Neural cell (in vitro differentiated cells): ENCODE data around the gene MICAL2. TPM values are rescaled to one million over a fixed set of nuclear protein-coding genes. Genes with fewer than 3 reads are reported as not detected.

Experiments used
- H2AFZ ChIP-seq: fragments of 200-600, 300-800 bp; sonication (generic), shearing (Covaris generic); 2 replicates; pipeline ENCODE4 v1.6.0; 2014; ENCODE audit warnings: low read depth, mild to moderate bottlenecking, antibody characterized with exemption, low read length, moderate library complexity
- H3F3A ChIP-seq: fragments of 200-600 bp; shearing (Covaris generic); 2 replicates; pipeline ENCODE4 v1.6.1; 2016; ENCODE audit warnings: mild to moderate bottlenecking, moderate library complexity, mixed read lengths, antibody characterized with exemption, low read length; ENCODE audit not compliant: insufficient read depth, poor library complexity, severe bottlenecking
- H3K27ac ChIP-seq: fragments of 200-600, 300-800 bp; sonication (generic), shearing (Covaris generic); 2 replicates; pipeline ENCODE4 v1.5.1; 2014; ENCODE audit warnings: mild to moderate bottlenecking, low read length, moderate library complexity
- H3K27me3 ChIP-seq: fragments of 300-800, 200-600 bp; sonication (generic), shearing (Covaris generic); 2 replicates; pipeline ENCODE4 v1.6.0; 2014; ENCODE audit warnings: mild to moderate bottlenecking, low read depth, low read length, moderate library complexity; ENCODE audit not compliant: insufficient read depth
- H3K36me3 ChIP-seq: fragments of 300-800, 200-600 bp; sonication (generic), shearing (Covaris generic); 2 replicates; pipeline ENCODE4 v1.5.1; 2014; ENCODE audit warnings: mild to moderate bottlenecking, antibody characterized with exemption, low read length, moderate library complexity; ENCODE audit not compliant: insufficient read depth
- H3K4me2 ChIP-seq: fragments of 300-800, 200-600 bp; sonication (generic), shearing (Covaris generic); 2 replicates; pipeline ENCODE4 v1.6.0; 2014; ENCODE audit warnings: mild to moderate bottlenecking, low read length
- H3K4me3 ChIP-seq: fragments of 300-800, 200-600 bp; sonication (generic), shearing (Covaris generic); 2 replicates; pipeline ENCODE4 v1.5.1; 2014; ENCODE audit warnings: mild to moderate bottlenecking, low read length, moderate library complexity
- H3K79me2 ChIP-seq: fragments of 200-600 bp; shearing (Covaris generic); replicated peaks from 2 replicates; pipeline ENCODE4 v1.6.0; 2014; ENCODE audit warnings: mild to moderate bottlenecking, low read length, moderate library complexity; ENCODE audit not compliant: insufficient read depth
- H3K9ac ChIP-seq: fragments of 300-800, 200-600 bp; sonication (generic), shearing (Covaris generic); 2 replicates; pipeline ENCODE4 v1.6.1; 2016; ENCODE audit warnings: mild to moderate bottlenecking, low read length, mixed read lengths
- H3K9me2 ChIP-seq: fragments of 200-600 bp; shearing (Covaris generic); 2 replicates; pipeline ENCODE4 v1.6.1; 2016; ENCODE audit warnings: mild to moderate bottlenecking, low read length, mixed read lengths; ENCODE audit not compliant: insufficient read depth
- H3K9me3 ChIP-seq: fragments of 200-600, 300-800 bp; sonication (generic), shearing (Covaris generic); 2 replicates; pipeline ENCODE4 v1.6.1; 2016; ENCODE audit warnings: mild to moderate bottlenecking, mixed run types, low read length, moderate library complexity, mixed read lengths
- H4K20me1 ChIP-seq: fragments of 200-600 bp; shearing (Covaris generic); 2 replicates; pipeline ENCODE4 v1.6.1; 2016; ENCODE audit warnings: mild to moderate bottlenecking, mixed run types; ENCODE audit not compliant: insufficient read depth
- EP300 ChIP-seq: fragments of 450-650 bp; conservative IDR thresholded peaks from 2 replicates; pipeline ENCODE4 v1.6.1; 2014; ENCODE audit warnings: antibody characterized with exemption, mild to moderate bottlenecking, moderate library complexity; ENCODE audit not compliant: poor library complexity, severe bottlenecking
- EZH2 ChIP-seq: fragments of 200-600, 300-800 bp; shearing (Covaris generic), sonication (generic); IDR thresholded peaks from 2 replicates; pipeline ENCODE4 v1.6.1; 2014; ENCODE audit warnings: antibody characterized with exemption, low read length, borderline replicate concordance, mild to moderate bottlenecking; ENCODE audit not compliant: insufficient read depth, poor library complexity, severe bottlenecking
- MXI1 ChIP-seq: fragments of 450-650 bp; conservative IDR thresholded peaks from 2 replicates; pipeline ENCODE4 v1.6.1; 2014; ENCODE audit warnings: antibody characterized with exemption, mild to moderate bottlenecking; ENCODE audit not compliant: poor library complexity, severe bottlenecking
- POLR2AphosphoS5 ChIP-seq: IDR thresholded peaks from 2 replicates; pipeline ENCODE4 v1.6.1; 2012
- RAD21 ChIP-seq: fragments of 450-650 bp; conservative IDR thresholded peaks from 2 replicates; pipeline ENCODE4 v1.6.1; 2014; ENCODE audit warnings: antibody characterized with exemption, mild to moderate bottlenecking, moderate library complexity
- SMC3 ChIP-seq: fragments of 450-650 bp; conservative IDR thresholded peaks from 2 replicates; pipeline ENCODE4 v1.6.1; 2014; ENCODE audit warnings: antibody characterized with exemption, mild to moderate bottlenecking, moderate library complexity; ENCODE audit not compliant: poor library complexity
- TAF1 ChIP-seq: IDR thresholded peaks from 2 replicates; pipeline ENCODE4 v1.6.1; 2012; ENCODE audit warnings: low read depth
- polyA plus RNA-seq: library from polyadenylated mRNA; depleted of rRNA; stranded (reverse); fragments of >200 nt; gene quantifications from 2 replicates; pipeline ENCODE4 v1.2.3, GENCODE V29; 2014
- TF ChIP-seq, protein P1 (sequence below): fragments of 450-650 bp; IDR thresholded peaks from 2 replicates; pipeline ENCODE4 v1.5.1; 2014; ENCODE audit warnings: antibody characterized with exemption, mild to moderate bottlenecking, moderate library complexity; ENCODE audit not compliant: poor library complexity, severe bottlenecking
- TF ChIP-seq, protein P2 (sequence below): IDR thresholded peaks from 2 replicates; pipeline ENCODE4 v1.6.1; 2012; ENCODE audit warnings: borderline replicate concordance

The MICAL2 gene
- polyA plus RNA-seq, 1 donor from 2014 or later: 2.2 TPM

DNA sequence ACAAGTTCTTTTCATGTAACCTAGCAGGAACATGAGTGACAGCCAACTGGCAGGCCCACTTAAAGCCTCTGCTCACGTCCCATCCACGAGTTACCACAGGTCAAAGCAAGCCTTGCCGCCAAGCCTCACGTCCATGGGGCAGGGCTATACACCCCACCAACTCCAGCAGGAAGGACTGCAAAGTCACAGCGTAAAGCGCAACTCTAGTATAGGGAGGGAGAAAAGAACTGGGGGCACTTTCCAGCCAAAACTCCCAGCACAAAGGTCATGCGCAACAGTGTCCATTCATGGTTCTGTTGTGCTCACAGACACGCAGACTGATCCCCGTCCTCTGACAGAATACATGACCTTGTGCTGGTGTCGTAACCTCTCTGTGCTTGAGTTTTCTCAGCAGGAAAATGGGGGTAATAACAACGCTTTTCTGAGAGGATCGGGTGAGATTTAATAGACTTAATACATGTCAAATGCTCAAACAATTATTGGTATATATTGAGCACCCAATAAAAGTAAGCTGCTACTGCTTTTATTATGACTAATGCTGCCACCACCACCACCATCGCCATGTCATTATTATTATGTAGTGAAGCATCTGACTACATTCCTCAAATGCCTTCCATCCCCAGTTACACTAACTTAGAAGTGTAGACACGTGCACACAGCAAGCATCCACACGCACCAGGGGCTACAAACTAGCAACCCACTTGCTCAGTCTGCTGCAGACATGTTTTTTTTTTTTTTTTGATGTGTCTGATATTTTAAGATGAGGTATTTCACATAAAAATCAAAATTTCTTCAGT lies 162.6 kb downstream of the MICAL2 start:
- H2AFZ ChIP-seq: no peak overlapping the region
- no peaks in the 10 kb centered on the region for H3K79me2 ChIP-seq
- H3F3A ChIP-seq: no peaks in the 10 kb centered on the region
- no peaks in the 10 kb centered on the region for H4K20me1 ChIP-seq
- H3K27me3 ChIP-seq: no peaks in the 10 kb centered on the region
- no peak overlapping the region for H3K4me2 ChIP-seq
- no peak overlapping the region for H3K9ac ChIP-seq
- TF ChIP-seq, protein P1, sequence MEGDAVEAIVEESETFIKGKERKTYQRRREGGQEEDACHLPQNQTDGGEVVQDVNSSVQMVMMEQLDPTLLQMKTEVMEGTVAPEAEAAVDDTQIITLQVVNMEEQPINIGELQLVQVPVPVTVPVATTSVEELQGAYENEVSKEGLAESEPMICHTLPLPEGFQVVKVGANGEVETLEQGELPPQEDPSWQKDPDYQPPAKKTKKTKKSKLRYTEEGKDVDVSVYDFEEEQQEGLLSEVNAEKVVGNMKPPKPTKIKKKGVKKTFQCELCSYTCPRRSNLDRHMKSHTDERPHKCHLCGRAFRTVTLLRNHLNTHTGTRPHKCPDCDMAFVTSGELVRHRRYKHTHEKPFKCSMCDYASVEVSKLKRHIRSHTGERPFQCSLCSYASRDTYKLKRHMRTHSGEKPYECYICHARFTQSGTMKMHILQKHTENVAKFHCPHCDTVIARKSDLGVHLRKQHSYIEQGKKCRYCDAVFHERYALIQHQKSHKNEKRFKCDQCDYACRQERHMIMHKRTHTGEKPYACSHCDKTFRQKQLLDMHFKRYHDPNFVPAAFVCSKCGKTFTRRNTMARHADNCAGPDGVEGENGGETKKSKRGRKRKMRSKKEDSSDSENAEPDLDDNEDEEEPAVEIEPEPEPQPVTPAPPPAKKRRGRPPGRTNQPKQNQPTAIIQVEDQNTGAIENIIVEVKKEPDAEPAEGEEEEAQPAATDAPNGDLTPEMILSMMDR: no peak
- TF ChIP-seq, protein P2, sequence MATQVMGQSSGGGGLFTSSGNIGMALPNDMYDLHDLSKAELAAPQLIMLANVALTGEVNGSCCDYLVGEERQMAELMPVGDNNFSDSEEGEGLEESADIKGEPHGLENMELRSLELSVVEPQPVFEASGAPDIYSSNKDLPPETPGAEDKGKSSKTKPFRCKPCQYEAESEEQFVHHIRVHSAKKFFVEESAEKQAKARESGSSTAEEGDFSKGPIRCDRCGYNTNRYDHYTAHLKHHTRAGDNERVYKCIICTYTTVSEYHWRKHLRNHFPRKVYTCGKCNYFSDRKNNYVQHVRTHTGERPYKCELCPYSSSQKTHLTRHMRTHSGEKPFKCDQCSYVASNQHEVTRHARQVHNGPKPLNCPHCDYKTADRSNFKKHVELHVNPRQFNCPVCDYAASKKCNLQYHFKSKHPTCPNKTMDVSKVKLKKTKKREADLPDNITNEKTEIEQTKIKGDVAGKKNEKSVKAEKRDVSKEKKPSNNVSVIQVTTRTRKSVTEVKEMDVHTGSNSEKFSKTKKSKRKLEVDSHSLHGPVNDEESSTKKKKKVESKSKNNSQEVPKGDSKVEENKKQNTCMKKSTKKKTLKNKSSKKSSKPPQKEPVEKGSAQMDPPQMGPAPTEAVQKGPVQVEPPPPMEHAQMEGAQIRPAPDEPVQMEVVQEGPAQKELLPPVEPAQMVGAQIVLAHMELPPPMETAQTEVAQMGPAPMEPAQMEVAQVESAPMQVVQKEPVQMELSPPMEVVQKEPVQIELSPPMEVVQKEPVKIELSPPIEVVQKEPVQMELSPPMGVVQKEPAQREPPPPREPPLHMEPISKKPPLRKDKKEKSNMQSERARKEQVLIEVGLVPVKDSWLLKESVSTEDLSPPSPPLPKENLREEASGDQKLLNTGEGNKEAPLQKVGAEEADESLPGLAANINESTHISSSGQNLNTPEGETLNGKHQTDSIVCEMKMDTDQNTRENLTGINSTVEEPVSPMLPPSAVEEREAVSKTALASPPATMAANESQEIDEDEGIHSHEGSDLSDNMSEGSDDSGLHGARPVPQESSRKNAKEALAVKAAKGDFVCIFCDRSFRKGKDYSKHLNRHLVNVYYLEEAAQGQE: no peak
- TF ChIP-seq MXI1: no peak
- no peaks in the 10 kb centered on the region for H3K36me3 ChIP-seq
- H3K9me2 ChIP-seq: no peaks in the 10 kb centered on the region
- H3K9me3 ChIP-seq: no peaks in the 10 kb centered on the region
- no peak overlapping the region for H3K27ac ChIP-seq
- no peak overlapping the region for H3K4me3 ChIP-seq

DNA sequence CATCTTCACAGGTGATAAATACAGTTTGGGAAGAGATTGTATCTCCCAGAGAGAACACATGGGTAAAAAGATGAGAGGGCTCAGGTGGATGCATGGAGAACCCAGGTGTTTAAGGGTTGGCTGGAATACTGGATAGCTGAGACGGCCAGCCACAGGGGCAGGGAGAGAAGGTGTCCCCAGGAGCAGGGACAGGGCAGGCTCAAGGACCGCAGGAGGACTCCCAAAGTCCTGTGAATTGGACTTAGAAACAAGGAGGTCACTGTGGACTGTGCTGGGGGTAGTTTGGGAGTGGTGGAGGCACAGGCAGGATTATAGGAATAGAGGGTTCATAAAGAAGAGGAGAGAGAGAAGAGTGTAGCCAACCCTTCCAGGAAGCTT lies 163.2 kb downstream of the MICAL2 start:
- Histone ChIP-seq H3K4me2 (no peak overlapping the region), H3K27me3 (no peaks in the 10 kb centered on the region), H3K9me3 (no peaks in the 10 kb centered on the region), H3K36me3 (no peaks in the 10 kb centered on the region), H3K9me2 (no peaks in the 10 kb centered on the region), H3K4me3 (no peak overlapping the region), H2AFZ (no peak overlapping the region), H3K79me2 (no peaks in the 10 kb centered on the region), H3K9ac (no peak overlapping the region), H3K27ac (no peak overlapping the region), H3F3A (no peaks in the 10 kb centered on the region), H4K20me1 (no peaks in the 10 kb centered on the region)
- TF ChIP-seq EP300: no peak
- TF ChIP-seq, protein P2: no peak
- TF ChIP-seq MXI1: no peak
- TF ChIP-seq, protein P1: no peak
- no peak for TF ChIP-seq POLR2AphosphoS5
- no peak for TF ChIP-seq RAD21
- no peak for TF ChIP-seq SMC3
- TF ChIP-seq EZH2: no peak
- no peak for TF ChIP-seq TAF1
